GM23248 (cell line): ENCODE results near the gene CELA3A.
"Not testable (repeated sequence)": the region's sequence is repeated elsewhere in the genome, so short reads cannot be mapped to it uniquely, and the experiment has no call there.

Experiments used
- EZH2 ChIP-seq: fragments of 200-600 bp; sonication (generic); IDR thresholded peaks from 2 replicates; pipeline ENCODE4 v1.6.1; 2018; ENCODE audit warnings: antibody characterized with exemption, mild to moderate bottlenecking; ENCODE audit not compliant: insufficient read depth, poor library complexity, severe bottlenecking
- EZH2phosphoT487 ChIP-seq: fragments of 200-600 bp; sonication (generic); IDR thresholded peaks from 2 replicates; pipeline ENCODE4 v1.6.1; 2018; ENCODE audit warnings: antibody characterized with exemption, moderate library complexity, mild to moderate bottlenecking, low read depth; ENCODE audit not compliant: insufficient read depth

GRCh38 chr1:21997891-21998623, 3.4 kb upstream of the CELA3A start:
- TF ChIP-seq EZH2, EZH2phosphoT487: not testable (repeated sequence)
